Activated T-helper 9 cell treated with anti-CD3 and anti-CD28 coated beads, Interleukin-2, amount 50 U/mL, for 16 hours (primary cell): ENCODE results near the gene SYT17.

Source experiments
- DNase-seq: peaks from one replicate; pipeline ENCODE4 v3.0.0-alpha.2; 2020; ENCODE audit warnings: low read depth

Gene SYT17

GRCh38 chr16:19301931-19302330, 133.9 kb downstream of the SYT17 start:
- DNase-seq, result no peak

DNA sequence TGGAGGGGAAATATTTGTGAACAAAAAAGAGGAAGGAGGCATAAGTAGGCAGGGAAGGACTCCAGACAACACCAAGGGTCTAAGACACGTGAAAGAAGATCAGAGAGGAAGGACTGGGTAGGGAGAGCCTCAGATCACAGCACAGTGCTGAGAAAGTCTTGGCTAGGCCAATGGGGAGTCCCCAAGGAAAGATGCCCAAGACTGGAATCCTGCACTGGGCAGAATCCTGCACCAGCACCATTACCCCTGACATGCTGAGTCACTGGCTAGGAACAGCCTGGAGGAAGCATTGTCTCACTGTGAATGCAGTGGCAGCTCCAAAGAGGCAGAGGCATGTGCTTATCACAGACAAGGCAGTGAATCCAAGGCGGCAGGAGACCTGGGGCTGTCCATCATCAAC, 136.7 kb downstream of the SYT17 start:
- no peak for DNase-seq

DNA sequence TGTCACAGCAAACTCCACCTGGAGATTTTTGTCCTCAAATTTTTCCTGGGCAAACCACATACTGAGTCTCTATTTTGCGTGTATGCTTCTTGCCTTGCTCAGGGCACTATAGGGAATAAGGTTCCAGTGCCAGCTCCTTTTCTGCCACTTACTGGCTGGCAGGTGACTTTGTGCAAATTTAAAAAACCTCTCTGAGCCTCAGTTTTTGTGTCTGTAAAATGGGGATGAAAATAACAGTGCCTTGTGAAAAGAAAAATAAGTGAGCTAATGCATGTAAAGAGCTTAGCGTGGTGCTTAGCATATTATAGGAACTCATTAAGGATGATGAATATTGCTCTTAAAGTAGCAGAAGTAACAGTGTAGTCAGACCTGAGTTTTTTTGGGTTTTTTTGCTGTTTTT, 137.4 kb downstream of the SYT17 start:
- no peak for DNase-seq

GRCh38 chr16:19307587-19308241, 139.7 kb downstream of the SYT17 start:
- no peak for DNase-seq

DNA sequence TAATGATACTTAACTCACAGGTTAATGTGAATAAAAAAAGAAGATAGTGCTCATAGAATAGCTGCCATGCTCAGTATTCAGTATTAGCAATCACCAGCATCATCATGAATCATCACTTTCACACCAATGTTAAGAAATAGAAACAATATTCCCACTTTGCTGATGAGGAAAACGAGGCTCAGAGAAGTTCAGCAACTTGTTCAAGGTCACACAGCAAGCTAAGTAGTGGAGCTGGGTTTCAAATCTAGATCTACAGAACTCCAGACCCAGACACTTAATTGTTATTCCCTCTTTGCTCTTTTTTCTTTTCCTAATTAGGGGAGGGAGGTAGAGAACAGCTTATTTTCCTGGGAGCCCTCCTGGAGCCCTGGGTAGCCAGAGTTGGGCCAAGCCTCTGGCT, 140.4 kb downstream of the SYT17 start:
- no peak for DNase-seq

GRCh38 chr16:19309178-19309577, 141.1 kb downstream of the SYT17 start:
- no peak for DNase-seq

- DNase-seq, result no peak
Observed at GRCh38 chr16:19314718-19315425, 146.8 kb downstream of the SYT17 start.

DNA sequence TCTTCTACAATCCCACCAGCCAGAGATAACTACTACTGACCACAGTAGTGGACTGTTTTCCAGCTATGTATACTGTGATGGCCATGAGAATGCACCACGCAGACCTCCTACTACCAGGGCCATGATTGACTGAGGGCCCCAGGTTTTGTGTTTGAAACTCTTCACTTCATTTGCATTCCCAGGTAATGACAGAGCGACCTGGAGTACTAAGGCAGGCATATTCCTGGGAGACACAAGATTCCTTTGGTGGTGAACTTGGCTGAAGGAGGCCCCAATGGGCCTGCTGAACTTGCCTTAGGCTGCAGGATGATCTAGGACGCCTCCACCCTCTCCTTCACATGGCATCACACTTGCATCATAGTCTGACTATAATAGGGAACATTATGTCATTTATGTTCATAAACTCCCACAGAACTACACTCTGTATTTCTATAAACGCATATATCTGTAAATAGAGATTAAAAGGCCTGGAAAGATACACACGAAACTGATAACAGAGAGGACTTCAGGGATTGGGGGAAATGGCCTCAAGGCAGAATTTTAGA, 147.9 kb downstream of the SYT17 start:
- no peak for DNase-seq

- no peak for DNase-seq
Observed at GRCh38 chr16:19316846-19317245, 148.8 kb downstream of the SYT17 start.
